Activated naive CD4-positive, alpha-beta T cell treated with anti-CD3 and anti-CD28 coated beads, Interleukin-2, amount 50 U/mL, for 72 hours (primary cell): ENCODE results near the gene SHLD1. TPM values are rescaled to one million over a fixed set of nuclear protein-coding genes. Genes with fewer than 3 reads are reported as not detected.
A peak's percentile ranks its signal among the peaks of the same experiment; 100 is the strongest.
"Not testable (repeated sequence)": the region's sequence is repeated elsewhere in the genome, so short reads cannot be mapped to it uniquely, and the experiment has no call there.

ENCODE experiments used
- ATAC-seq, 2 donors: fragments of 150-1000 bp; cut with Tn5 transposase; 2 replicates each; pipeline ENCODE4 v1.10.0; 2021; ENCODE audit warnings: mild to moderate bottlenecking in 2 of 2, moderate library complexity in 2 of 2
- DNase-seq, 2 donors: peaks; one replicate each; pipeline ENCODE4 v3.0.0; 2021 to 2022; ENCODE audit warnings: low spot score in 2 of 2
- H3K27ac Mint-ChIP-seq, 2 donors: one replicate each; pipeline ENCODE4 v1.8.0; 2022; ENCODE audit warnings: mild to moderate bottlenecking in 2 of 2, mixed read lengths in 2 of 2
- H3K36me3 Mint-ChIP-seq, 2 donors: one replicate each; pipeline ENCODE4 v1.8.0; 2022; ENCODE audit warnings: mixed read lengths in 2 of 2
- H3K9me3 Mint-ChIP-seq, 2 donors: one replicate each; pipeline ENCODE4 v1.8.0; 2022; ENCODE audit warnings: mixed read lengths in 2 of 2
- total RNA-seq, 2 donors: library from RNA; stranded (reverse); gene quantifications; one replicate each; pipeline ENCODE4 v1.2.3, GENCODE V29; 2022

Gene SHLD1
- total RNA-seq, 2 donors from 2014 or later, result 11.2 to 14.9 TPM

DNA sequence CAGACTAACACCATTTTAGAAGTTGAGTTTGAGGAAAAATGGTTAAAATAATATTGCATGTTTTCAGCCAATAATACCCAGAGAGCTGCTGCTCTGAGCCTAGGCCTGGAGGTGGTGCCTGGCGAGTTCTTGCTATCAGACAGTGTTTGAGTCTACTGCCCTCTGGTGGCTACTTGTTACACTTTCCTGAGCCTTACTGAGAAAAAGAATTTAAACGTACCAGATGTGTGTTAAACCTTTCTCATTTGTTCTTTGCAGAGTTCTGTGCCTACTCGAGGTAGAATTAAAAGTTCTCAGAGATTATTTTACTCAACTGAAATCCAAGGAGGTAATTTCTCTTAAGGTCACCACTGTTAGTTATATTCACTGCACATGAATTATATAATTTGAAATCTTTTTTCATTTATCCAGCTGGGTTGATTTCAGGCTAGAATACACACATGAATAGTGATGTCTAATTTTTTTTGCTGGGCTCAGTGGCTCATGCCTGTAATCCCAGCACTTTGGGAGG lies 38.2 kb downstream of the SHLD1 start:
- ATAC-seq, result peak; percentile 95 to 96
- no peaks in the 10 kb centered on the region for H3K36me3 Mint-ChIP-seq
- H3K9me3 Mint-ChIP-seq, result no peaks in the 10 kb centered on the region
- DNase-seq, result peak; percentile 59 to 74
- no peak overlapping the region for H3K27ac Mint-ChIP-seq

GRCh38 chr20:5789827-5790226 lies 39.6 kb downstream of the SHLD1 start:
- H3K9me3 Mint-ChIP-seq, result no peaks in the 10 kb centered on the region
- ATAC-seq (no peak), DNase-seq (no peak)
- H3K27ac Mint-ChIP-seq, result no peak overlapping the region
- H3K36me3 Mint-ChIP-seq, result peaks cover 0 to 6% of the 10 kb centered on the region in 2 donors

- Mint-ChIP-seq H3K9me3 (no peaks in the 10 kb centered on the region), H3K36me3 (peaks cover 0 to 6% of the 10 kb centered on the region in 2 donors), H3K27ac (no peak overlapping the region)
- DNase-seq, result no peak
- no peak for ATAC-seq
Measured at GRCh38 chr20:5793916-5794315, 43.7 kb downstream of the SHLD1 start.

DNA sequence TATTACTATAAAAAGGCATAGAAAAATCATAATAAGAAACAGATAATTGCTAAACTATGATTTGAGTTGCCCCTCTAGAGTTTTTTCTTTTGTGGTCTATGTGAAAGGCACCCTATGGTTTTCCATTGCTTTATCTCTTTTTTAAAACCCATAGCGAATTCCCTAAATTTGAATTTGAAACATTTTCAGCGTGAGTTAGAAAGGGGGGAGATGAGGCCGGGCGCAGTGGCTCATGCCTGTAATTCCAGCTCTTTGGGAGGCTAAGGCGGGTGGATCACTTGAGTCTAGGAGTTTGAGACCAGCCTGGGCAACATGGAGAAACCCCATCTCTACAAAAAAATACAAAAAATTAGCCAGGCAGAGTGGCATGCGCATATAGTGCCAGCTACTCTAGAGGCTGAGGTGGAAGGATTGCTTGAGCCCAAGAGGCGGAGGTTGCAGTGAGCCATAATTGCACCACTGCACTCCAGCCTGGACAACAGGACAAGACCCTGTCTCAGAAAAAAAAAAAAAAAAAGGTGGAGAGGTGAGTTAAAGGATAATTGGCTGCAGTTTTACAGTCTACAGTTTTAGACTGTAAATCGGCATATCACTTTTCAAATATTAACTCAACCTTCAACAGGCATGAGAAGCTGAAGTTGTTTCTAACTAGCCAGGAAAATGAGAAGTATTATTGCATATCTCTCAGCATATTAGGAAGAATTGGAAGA lies 46.3 kb downstream of the SHLD1 start:
- DNase-seq (no peak), ATAC-seq (no peak)
- Mint-ChIP-seq H3K36me3 (peaks cover 0 to 6% of the 10 kb centered on the region in 2 donors), H3K27ac (no peak overlapping the region), H3K9me3 (no peaks in the 10 kb centered on the region)

DNA sequence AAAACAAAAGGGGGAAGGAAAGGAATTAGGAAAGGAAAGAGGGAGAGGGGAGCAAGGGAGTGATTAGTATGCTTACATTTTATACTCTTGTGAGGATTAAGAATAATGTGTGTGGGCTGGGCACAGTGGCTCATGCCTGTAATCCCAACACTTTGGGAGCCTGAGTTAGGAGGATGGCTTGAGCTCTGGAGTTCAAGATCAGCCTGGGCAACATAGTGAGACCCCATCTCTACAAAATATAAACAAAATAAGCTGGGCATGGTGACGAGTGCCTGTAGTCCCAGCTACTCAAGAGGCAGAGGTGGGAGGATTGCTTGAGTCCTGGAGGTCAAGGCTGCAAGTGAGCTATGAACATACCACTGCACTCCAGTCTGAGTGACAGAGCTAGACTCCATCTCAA lies 47.0 kb downstream of the SHLD1 start:
- H3K36me3 Mint-ChIP-seq, result peaks cover 0 to 6% of the 10 kb centered on the region in 2 donors
- DNase-seq (no peak), ATAC-seq (no peak)
- no peak overlapping the region for H3K27ac Mint-ChIP-seq
- no peaks in the 10 kb centered on the region for H3K9me3 Mint-ChIP-seq

GRCh38 chr20:5797843-5798462 lies 47.8 kb downstream of the SHLD1 start:
- DNase-seq (no peak), ATAC-seq (no peak)
- H3K9me3 Mint-ChIP-seq, result no peaks in the 10 kb centered on the region
- H3K36me3 Mint-ChIP-seq, result peaks cover 4 to 6% of the 10 kb centered on the region in 2 donors
- H3K27ac Mint-ChIP-seq, result no peak overlapping the region

- H3K36me3 Mint-ChIP-seq, H3K9me3 Mint-ChIP-seq, ATAC-seq, DNase-seq: not testable (repeated sequence)
- peak overlapping the region in 1 of 2 donors; percentile 16 for H3K27ac Mint-ChIP-seq
Measured at GRCh38 chr20:5803754-5804303, 53.6 kb downstream of the SHLD1 start.

DNA sequence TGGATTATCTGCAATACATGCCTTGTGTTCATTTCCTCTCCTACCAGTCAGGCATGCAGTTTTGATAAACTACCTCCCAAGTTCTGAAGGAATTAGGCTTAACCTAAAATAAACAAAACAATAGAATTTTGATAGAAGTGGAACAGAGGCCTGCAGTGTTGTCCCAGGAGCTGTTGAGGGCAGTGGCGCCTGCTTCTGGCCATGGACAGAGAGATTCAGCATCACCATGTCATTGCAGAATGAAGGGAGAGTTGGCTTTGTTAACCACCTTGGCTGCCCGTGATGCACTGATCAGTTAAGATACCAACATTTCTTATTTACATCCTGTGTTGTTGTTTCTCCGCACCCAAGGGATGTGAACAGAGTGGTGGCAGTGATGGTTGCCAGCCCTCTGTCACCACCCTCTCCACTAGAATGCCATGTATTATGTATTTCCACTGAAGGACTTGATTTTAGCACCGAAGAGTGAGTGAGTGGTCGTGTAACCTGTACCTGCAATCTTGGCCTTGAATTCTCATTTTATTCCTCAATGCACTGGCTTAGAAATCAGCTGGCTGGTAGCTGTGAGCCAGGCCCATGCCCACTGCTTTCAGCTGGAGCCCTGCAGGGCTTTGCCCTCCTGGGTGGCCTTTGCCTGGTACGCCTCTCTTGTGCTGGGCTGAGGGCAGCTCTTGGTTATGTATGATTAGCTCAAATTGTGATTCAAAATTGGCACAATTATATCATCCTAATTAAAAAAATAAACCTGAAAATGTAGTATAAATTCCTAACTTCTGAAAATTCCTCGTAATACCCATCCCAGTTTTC lies 56.5 kb downstream of the SHLD1 start:
- Mint-ChIP-seq H3K36me3 (peaks cover 0 to 4% of the 10 kb centered on the region in 2 donors), H3K27ac (no peak overlapping the region), H3K9me3 (no peaks in the 10 kb centered on the region)
- DNase-seq (no peak), ATAC-seq (no peak)

GRCh38 chr20:5807431-5807830 lies 57.2 kb downstream of the SHLD1 start:
- H3K27ac Mint-ChIP-seq, result no peak overlapping the region
- DNase-seq, result no peak
- ATAC-seq, result no peak
- H3K36me3 Mint-ChIP-seq, result peaks cover 0 to 4% of the 10 kb centered on the region in 2 donors
- H3K9me3 Mint-ChIP-seq, result no peaks in the 10 kb centered on the region

- no peak for DNase-seq
- no peaks in the 10 kb centered on the region for H3K36me3 Mint-ChIP-seq
- H3K9me3 Mint-ChIP-seq, result no peaks in the 10 kb centered on the region
- ATAC-seq, result no peak
- H3K27ac Mint-ChIP-seq, result no peak overlapping the region
Measured at GRCh38 chr20:5808901-5809300, 58.7 kb downstream of the SHLD1 start.

GRCh38 chr20:5809495-5809894 lies 59.3 kb downstream of the SHLD1 start:
- no peaks in the 10 kb centered on the region for H3K36me3 Mint-ChIP-seq

DNA sequence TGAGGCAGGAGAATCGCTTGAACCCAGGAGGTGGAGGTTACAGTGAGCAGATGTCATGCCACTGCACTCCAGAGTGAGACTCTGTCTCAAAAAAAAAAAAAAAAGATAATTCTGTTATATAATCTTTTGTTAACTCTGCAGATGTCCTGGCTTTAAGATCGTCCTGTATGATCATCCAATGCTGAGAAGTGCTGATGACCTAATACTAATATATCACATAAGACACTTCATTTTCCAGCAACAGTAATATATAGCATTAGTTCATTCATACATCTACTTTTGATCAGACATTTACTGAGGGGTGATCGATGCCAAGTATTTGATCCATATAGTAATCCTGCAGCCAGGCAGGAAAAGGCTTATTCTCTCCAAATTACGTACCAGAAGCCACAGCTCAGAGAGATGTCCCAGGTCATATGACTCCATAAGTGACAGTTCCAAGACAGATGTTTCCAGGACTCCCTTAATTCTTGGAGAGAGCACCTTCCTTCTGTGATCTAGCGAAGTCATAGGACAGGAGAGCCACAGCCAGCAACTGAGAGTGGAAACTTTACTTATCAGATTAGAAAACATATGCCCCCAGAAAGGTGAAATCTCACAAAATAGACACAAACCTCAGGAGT lies 60.7 kb downstream of the SHLD1 start:
- ATAC-seq, result no peak
- H3K36me3 Mint-ChIP-seq, result no peaks in the 10 kb centered on the region
- no peak for DNase-seq
- no peak overlapping the region for H3K27ac Mint-ChIP-seq
- no peaks in the 10 kb centered on the region for H3K9me3 Mint-ChIP-seq

More at GRCh38 chr20:5809495-5809894, 59.3 kb downstream of the SHLD1 start:
- ATAC-seq, result no peak
- Mint-ChIP-seq H3K9me3 (no peaks in the 10 kb centered on the region), H3K27ac (peak overlapping the region in 1 of 2 donors; percentile 4)
- DNase-seq, result no peak

DNA sequence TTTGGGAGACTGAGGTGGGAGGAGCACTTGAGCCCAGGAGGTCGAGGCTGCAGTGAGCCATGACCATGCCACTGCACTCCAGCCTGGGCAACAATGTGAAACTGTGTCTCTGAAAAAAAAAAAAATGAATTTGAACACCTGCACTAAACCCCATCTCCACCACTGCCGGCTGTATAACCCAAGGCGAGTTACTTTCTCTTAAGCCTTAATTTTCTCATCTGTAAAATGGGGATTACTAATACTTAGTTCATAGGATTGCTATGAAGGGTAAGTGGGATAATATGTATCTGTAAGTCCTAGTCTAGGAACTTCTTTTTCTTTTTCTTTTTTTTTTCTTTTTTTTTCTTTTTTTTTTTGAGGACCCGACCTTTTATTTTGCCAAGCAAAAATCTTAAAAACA lies 61.5 kb downstream of the SHLD1 start:
- Mint-ChIP-seq H3K9me3 (no peaks in the 10 kb centered on the region), H3K36me3 (no peaks in the 10 kb centered on the region), H3K27ac (no peak overlapping the region)
- no peak for DNase-seq
- ATAC-seq, result no peak

DNA sequence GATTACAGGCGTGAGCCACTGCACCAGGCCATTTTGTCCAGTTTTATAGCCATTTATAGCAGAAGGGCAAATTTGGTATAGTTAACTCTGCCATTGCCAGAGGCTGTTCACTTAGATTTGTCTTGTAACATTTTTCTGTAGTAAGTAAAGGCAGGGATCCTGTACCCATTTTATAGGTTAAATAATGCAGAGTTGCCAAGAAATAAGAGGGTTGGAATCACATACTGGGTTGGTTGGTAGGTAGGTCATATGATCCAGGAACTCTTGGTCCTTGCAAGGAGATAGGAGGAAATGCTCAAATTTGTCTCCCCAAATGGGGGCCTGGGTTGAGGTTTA lies 68.1 kb downstream of the SHLD1 start:
- no peaks in the 10 kb centered on the region for H3K36me3 Mint-ChIP-seq
- H3K9me3 Mint-ChIP-seq, result no peaks in the 10 kb centered on the region
- ATAC-seq (no peak), DNase-seq (no peak)
- no peak overlapping the region for H3K27ac Mint-ChIP-seq

- H3K9me3 Mint-ChIP-seq, result no peaks in the 10 kb centered on the region
- DNase-seq (no peak), ATAC-seq (no peak)
- no peaks in the 10 kb centered on the region for H3K36me3 Mint-ChIP-seq
- peak overlapping the region in 1 of 2 donors; percentile 25 for H3K27ac Mint-ChIP-seq
Measured at GRCh38 chr20:5820738-5821137, 70.5 kb downstream of the SHLD1 start.

DNA sequence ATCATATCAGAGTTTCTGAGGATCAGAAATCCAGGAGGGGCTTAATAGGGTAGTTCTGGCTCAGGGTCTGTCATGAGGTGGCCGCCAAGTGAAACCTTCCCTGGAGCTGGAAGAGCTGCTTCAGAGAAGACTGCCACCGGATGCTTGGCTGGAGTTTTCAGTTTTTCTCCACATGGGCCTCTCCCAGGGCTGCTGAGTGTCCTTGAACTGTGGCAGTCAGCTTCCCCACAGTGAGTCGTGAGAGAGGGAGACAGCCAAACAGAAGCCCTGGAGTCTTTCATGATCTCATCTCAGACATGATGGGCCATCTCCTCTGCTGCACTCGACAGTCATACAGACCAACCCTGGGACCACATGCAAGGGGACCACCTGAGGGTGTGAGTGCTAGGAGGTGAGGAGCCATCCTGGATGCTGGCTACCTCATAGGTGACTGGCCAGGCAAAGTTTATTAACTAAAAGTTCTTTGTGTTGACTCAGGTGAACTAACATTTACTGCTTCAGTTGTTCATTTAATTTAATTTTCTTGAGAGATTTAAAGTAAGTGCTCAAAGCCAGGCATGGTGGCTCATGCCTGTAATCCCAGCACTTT lies 71.5 kb downstream of the SHLD1 start:
- peak in 1 of 2 donors; percentile 45 for ATAC-seq
- Mint-ChIP-seq H3K27ac (no peak overlapping the region), H3K36me3 (no peaks in the 10 kb centered on the region), H3K9me3 (no peaks in the 10 kb centered on the region)
- DNase-seq, result no peak
